Nephron progenitor cell (in vitro differentiated cells): ENCODE data around the gene BCL6.

Experiments used
- DNase-seq: peaks from one replicate; pipeline ENCODE4 v3.0.0; 2021
- H3K27ac Mint-ChIP-seq: 2 replicates; pipeline ENCODE4 v1.8.0; 2021; ENCODE audit warnings: mild to moderate bottlenecking, moderate library complexity, mixed read lengths
- H3K27me3 Mint-ChIP-seq: 2 replicates; pipeline ENCODE4 v1.8.0; 2021; ENCODE audit warnings: mild to moderate bottlenecking, low read depth, mixed read lengths; ENCODE audit not compliant: poor library complexity
- H3K36me3 Mint-ChIP-seq: 2 replicates; pipeline ENCODE4 v1.8.0; 2021; ENCODE audit warnings: low read depth, mixed read lengths
- H3K4me1 Mint-ChIP-seq: 2 replicates; pipeline ENCODE4 v1.8.0; 2021; ENCODE audit warnings: mixed read lengths
- H3K4me3 Mint-ChIP-seq: 2 replicates; pipeline ENCODE4 v1.8.0; 2021; ENCODE audit warnings: mild to moderate bottlenecking, moderate library complexity, mixed read lengths
- H3K9me3 Mint-ChIP-seq: 2 replicates; pipeline ENCODE4 v1.8.0; 2021; ENCODE audit warnings: mild to moderate bottlenecking, moderate library complexity, mixed read lengths
- TF ChIP-seq, protein P1 (sequence below): fragments of 200-600 bp; sonication (generic); IDR thresholded peaks from 2 replicates; pipeline ENCODE4 v1.5.0; 2021; ENCODE audit warnings: antibody characterized with exemption

BCL6 gene

DNA sequence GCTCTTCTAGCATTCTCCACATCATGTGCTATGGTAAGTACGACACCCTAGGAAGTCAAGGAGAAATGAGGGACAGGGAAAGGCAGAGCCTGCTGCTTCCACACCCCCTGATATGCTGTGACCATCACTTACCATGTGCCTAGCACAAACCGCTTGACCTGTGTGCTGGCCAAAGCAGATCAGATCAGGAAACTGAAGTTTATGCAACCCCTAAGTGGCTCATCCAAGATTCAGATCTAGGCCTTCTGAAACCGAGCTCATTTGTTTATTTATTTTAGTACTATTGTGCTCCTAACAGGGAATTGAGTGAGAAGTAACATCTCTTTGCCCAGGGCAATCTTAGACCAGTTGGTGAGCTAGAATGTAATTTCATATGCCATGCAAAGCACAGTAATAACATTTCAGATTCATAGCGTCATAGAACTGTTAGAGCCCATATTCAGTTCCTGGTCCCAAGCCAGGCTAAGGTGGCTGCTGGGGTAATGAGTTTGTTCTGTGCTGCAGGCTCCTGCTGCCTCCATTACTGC, 42.7 kb downstream of the BCL6 start, which contains the start of gene RTP2:
Gene RTP2, minus strand, starts transcription at position 51 of the 527 bp plus-strand sequence. CDS start 429 bp downstream, outside the sequence.
- no peaks in the 10 kb centered on the region for H3K4me1 Mint-ChIP-seq
- H3K36me3 Mint-ChIP-seq: no peaks in the 10 kb centered on the region
- TF ChIP-seq, protein P1, sequence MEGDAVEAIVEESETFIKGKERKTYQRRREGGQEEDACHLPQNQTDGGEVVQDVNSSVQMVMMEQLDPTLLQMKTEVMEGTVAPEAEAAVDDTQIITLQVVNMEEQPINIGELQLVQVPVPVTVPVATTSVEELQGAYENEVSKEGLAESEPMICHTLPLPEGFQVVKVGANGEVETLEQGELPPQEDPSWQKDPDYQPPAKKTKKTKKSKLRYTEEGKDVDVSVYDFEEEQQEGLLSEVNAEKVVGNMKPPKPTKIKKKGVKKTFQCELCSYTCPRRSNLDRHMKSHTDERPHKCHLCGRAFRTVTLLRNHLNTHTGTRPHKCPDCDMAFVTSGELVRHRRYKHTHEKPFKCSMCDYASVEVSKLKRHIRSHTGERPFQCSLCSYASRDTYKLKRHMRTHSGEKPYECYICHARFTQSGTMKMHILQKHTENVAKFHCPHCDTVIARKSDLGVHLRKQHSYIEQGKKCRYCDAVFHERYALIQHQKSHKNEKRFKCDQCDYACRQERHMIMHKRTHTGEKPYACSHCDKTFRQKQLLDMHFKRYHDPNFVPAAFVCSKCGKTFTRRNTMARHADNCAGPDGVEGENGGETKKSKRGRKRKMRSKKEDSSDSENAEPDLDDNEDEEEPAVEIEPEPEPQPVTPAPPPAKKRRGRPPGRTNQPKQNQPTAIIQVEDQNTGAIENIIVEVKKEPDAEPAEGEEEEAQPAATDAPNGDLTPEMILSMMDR: no peak
- DNase-seq: no peak
- H3K9me3 Mint-ChIP-seq: no peaks in the 10 kb centered on the region
- H3K4me3 Mint-ChIP-seq: no peak within 1 kb of the TSS
- no peak within 1 kb of the TSS for H3K27ac Mint-ChIP-seq
- H3K27me3 Mint-ChIP-seq: peaks cover 8% of the 10 kb centered on the region

DNA sequence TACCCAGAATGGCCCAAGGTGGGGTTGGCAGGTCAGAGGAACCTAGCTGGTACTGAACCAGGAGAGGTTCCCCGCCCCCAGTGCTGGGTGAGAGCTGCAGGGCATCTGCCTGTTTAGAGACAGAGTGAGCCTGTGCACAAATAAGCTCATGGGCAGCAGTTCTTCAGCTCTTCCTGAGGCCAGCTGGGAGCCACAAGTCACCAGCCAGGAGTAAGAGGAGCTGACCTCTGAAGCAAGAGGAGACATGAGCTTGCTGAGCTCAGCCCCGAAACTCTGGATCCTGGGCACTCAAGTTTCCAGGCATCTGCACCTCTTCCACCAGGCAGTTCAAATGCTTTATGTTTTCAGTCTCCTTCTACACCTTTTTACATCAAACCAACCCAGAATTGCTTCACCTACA, 45.0 kb downstream of the BCL6 start:
- Mint-ChIP-seq H3K9me3 (no peaks in the 10 kb centered on the region), H3K27ac (no peak overlapping the region), H3K27me3 (peaks cover 12% of the 10 kb centered on the region), H3K4me1 (no peaks in the 10 kb centered on the region), H3K4me3 (no peak overlapping the region), H3K36me3 (no peaks in the 10 kb centered on the region)
- DNase-seq: no peak
- TF ChIP-seq, protein P1: no peak

DNA sequence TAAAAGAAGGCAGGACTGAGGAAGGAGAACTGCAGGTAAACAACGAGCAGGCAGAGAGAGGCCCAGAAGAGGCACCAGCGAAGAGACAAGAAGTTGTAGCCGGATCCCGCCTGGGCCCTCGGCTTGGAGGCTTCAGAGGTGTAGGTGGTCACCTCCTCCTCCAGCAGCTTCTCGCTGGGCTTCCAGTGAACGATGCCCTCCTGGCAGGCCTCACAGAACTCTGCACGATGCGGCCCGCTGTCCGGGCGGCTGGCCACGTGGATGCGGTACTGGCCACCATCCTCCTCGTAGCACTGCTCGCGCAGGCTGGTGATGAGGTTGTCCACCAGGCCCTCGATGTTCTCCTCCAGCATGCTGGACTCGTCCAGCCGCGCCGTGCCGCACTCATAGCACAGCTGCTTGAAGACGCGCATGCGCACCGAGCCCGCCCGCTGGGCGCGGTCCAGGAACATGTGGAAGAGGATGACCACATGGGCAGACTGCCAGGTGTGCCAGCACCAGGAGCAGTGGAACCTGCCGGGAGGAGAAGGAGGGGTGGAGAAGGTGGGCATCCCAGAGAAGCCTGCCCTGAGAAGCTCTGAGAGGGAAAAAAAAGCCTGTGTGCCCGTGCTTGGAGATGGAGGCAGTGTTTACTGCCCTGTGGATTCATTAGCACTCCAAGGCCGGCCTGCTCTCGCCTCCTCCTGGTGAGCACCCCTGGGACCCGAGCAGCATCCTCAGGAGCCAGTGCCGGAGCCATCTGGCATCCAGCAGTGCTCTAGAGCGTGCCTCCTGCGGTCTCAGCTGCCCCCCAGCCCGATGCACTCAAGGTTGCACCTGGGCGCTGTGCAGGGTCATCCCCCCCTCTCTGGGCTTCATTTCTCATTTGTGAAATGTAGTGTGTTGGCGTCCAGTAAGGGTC, 46.5 kb downstream of the BCL6 start:
- Mint-ChIP-seq H3K4me3 (no peak overlapping the region), H3K36me3 (no peaks in the 10 kb centered on the region), H3K9me3 (no peaks in the 10 kb centered on the region), H3K27ac (no peak overlapping the region), H3K4me1 (no peaks in the 10 kb centered on the region), H3K27me3 (peaks cover 12% of the 10 kb centered on the region)
- no peak for DNase-seq
- TF ChIP-seq, protein P1: no peak

DNA sequence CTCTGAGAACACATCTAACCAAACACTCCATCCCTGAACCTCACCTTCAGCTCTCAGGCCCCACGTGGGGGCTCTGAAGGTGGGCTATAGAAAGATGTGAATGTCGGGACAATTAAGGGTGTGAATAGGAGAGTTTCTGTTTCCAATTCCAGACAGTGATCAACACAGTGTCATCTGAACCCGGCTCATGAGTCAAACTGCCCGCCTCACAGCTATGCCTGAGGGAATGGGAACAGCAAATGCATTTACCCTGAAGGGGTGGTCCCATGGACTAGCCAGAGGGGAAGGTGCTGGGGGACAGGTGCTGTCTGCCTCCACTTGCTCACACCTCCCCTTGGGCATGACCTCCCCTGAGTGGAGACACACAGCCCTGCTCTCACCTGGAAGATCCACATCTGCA, 49.2 kb downstream of the BCL6 start:
- Mint-ChIP-seq H3K4me1 (no peaks in the 10 kb centered on the region), H3K27ac (no peak overlapping the region), H3K27me3 (peaks cover 12% of the 10 kb centered on the region), H3K4me3 (no peak overlapping the region), H3K9me3 (no peaks in the 10 kb centered on the region), H3K36me3 (no peaks in the 10 kb centered on the region)
- TF ChIP-seq, protein P1: no peak
- no peak for DNase-seq

DNA sequence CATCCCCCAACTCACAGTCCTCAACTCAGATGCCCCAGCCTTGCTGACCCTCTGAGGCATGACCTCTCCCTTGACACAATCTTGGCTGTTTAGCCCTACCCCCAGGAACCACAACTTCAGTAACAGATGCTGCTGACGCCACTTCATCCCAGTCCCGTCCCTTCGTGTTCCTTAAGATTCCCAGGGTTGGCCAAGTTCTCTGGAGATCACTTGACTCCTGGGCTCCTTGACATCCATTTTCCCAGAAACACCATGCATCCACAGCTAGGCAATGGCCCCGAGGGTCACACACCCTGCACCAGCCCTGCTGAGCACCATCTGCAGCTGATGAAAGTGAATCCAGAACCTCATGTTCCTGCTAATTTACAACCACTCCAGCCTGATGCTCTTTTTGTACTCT, 49.8 kb downstream of the BCL6 start:
- Mint-ChIP-seq H3K9me3 (no peaks in the 10 kb centered on the region), H3K36me3 (no peaks in the 10 kb centered on the region), H3K27ac (no peak overlapping the region), H3K4me3 (no peak overlapping the region), H3K4me1 (no peaks in the 10 kb centered on the region), H3K27me3 (peaks cover 10% of the 10 kb centered on the region)
- TF ChIP-seq, protein P1: no peak
- no peak for DNase-seq
